GM12872 (cell line): ENCODE data around the gene MRPS23.

ENCODE experiments used
- TF ChIP-seq, protein P1 (sequence below): IDR thresholded peaks from 3 replicates; pipeline ENCODE4 v1.5.1; 2011; ENCODE audit warnings: low read depth, mild to moderate bottlenecking, low read length, moderate library complexity; ENCODE audit not compliant: insufficient read depth

The MRPS23 gene

GRCh38 chr17:57871863-57872262, 22.0 kb upstream of the MRPS23 start:
- TF ChIP-seq, protein P1, sequence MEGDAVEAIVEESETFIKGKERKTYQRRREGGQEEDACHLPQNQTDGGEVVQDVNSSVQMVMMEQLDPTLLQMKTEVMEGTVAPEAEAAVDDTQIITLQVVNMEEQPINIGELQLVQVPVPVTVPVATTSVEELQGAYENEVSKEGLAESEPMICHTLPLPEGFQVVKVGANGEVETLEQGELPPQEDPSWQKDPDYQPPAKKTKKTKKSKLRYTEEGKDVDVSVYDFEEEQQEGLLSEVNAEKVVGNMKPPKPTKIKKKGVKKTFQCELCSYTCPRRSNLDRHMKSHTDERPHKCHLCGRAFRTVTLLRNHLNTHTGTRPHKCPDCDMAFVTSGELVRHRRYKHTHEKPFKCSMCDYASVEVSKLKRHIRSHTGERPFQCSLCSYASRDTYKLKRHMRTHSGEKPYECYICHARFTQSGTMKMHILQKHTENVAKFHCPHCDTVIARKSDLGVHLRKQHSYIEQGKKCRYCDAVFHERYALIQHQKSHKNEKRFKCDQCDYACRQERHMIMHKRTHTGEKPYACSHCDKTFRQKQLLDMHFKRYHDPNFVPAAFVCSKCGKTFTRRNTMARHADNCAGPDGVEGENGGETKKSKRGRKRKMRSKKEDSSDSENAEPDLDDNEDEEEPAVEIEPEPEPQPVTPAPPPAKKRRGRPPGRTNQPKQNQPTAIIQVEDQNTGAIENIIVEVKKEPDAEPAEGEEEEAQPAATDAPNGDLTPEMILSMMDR, result no peak

- TF ChIP-seq, protein P1, result no peak
Measured at GRCh38 chr17:57871155-57871554, 21.3 kb upstream of the MRPS23 start.

- TF ChIP-seq, protein P1, result no peak
Measured at GRCh38 chr17:57870283-57870635, 20.4 kb upstream of the MRPS23 start.

- TF ChIP-seq, protein P1, result no peak
Measured at GRCh38 chr17:57869617-57870282, 19.9 kb upstream of the MRPS23 start.

- TF ChIP-seq, protein P1, result no peak
Measured at GRCh38 chr17:57868910-57869616, 19.2 kb upstream of the MRPS23 start.

DNA sequence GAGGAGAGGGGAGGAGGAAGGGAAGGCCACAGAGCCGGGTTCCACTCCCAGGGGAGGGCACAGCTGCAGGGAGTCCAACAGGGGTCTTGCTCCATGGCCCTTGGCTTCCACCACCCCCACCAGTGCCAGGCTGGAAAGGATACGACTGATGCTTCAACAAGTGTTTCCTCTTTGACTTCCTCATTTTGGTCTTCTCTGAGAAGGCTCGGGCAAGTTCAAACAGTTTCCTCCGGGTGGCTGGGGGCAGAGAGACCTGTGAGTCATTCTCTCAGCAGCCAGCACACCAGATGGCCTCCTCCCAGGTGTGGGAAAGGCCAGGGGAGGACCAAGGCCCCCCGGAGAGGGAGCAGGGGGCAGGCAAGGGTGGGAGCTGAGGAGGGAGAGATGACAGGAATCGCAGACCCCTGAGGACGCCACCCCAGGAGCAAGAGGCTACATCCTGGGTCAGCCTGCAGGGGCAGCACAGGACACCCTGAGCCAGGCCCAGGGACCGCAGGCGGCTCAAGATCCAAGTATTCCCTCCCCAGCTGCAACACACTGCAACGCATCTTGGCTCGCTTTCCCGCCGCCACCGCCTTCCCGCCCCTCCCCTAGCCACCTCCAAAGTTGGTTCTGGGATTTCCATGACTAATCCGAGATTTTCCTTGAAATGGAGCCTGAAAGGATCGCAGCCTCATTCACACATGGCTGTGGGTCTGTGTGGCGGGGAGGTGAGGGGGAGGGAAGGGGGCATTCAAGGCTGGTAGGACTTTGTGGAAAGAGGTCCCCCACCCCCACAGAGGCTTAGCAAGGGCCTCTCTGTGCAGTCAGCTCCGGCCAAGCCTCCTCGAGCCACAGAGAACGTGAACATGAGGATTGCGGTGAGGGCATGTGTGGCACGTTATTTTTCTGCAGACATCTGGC, 18.4 kb upstream of the MRPS23 start:
- TF ChIP-seq, protein P1, result peak; percentile 71; the same call in 2 of the 3 replicates

DNA sequence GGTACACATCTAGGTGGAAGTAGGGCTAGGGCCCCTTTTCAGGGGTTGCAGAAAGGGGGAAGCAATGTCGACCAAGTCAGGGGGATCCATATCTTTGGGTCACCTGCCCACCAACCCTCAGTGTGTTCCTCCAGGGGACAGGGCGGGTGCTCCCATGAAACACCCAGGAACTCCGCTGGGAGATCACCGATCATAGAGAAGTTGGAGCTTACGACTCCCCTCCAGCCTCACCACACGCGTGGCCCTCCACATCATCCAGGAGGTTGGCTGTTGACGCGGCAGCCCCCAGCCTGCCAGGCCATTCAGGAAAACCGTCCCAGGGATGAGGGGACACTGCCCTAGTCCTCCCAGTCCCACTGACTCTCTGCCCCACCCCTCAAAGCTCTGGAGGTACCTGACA, 17.3 kb upstream of the MRPS23 start:
- TF ChIP-seq, protein P1, result no peak
